Prostate gland (tissue), 2 donors: Measurements from ENCODE around the gene MRPL33.

Experiments
- CTCF ChIP-seq, 4 experiments: fragments of 200-600 bp in 2 of 4; fragments of 450-650 bp in 2 of 4; sonication (generic) in 2 of 4; IDR thresholded peaks; 1 replicate in 3 of 4; 2 replicates in 1 of 4; pipeline ENCODE4 v1.5.1; 2016 to 2019; ENCODE audit warnings: antibody characterized with exemption in 4 of 4, mild to moderate bottlenecking in 2 of 4, moderate library complexity in 2 of 4
- POLR2A ChIP-seq: fragments of 450-650 bp; IDR thresholded peaks from one replicate; pipeline ENCODE4 v1.6.1; 2016; ENCODE audit warnings: antibody characterized with exemption, mild to moderate bottlenecking
- POLR2AphosphoS5 ChIP-seq: sonication (generic); formaldehyde crosslinking; IDR thresholded peaks from one replicate; pipeline ENCODE4 v1.6.1; 2017; ENCODE audit warnings: antibody characterized with exemption

GRCh38 chr2:27795093-27795834, 23.7 kb downstream of the MRPL33 start:
- TF ChIP-seq CTCF (IDR thresholded peaks at IDR 0.05) (no peak), POLR2A (no peak), POLR2AphosphoS5 (no peak)
